K562 (cell line): ENCODE results near the gene GOLPH3L. TPM values are rescaled to one million over a fixed set of nuclear protein-coding genes. Genes with fewer than 3 reads are reported as not detected.

Experiments
- ARID1B ChIP-seq: fragments of 450-650 bp; IDR thresholded peaks from 2 replicates; pipeline ENCODE4 v1.6.1; 2016; ENCODE audit warnings: antibody characterized with exemption, mild to moderate bottlenecking, inconsistent platforms
- CEBPG ChIP-seq, 3 experiments: fragments of 200-800 bp in 1 of 3; sonication (Bioruptor generic) in 1 of 3; sonication (generic) in 1 of 3; formaldehyde crosslinking in 1 of 3; IDR thresholded peaks in 2 of 3; conservative IDR thresholded peaks in 1 of 3; 2 replicates each; pipeline versions ENCODE4 v1.6.1 to v1.8.0; 2016 to 2022; ENCODE audit warnings: missing compliant biosample characterization in 2 of 3, missing genetic modification characterization in 2 of 3, mild to moderate bottlenecking in 1 of 3, missing genetic modification reagents in 1 of 3
- ETV6 ChIP-seq, 3 experiments: fragments of 150-350 bp in 1 of 3; sonication (generic) in 1 of 3; formaldehyde crosslinking in 1 of 3; IDR thresholded peaks; 2 replicates each; pipeline versions ENCODE4 v1.6.1 to v1.8.0; 2014 to 2022; ENCODE audit warnings: borderline replicate concordance in 2 of 3, low read depth in 2 of 3, antibody characterized with exemption in 1 of 3, low read length in 1 of 3, mild to moderate bottlenecking in 1 of 3, missing genetic modification reagents in 1 of 3
- HEY1 ChIP-seq: fragments of 250-450 bp; sonication (Bioruptor Pico); IDR thresholded peaks from 2 replicates; pipeline ENCODE4 v1.5.0; 2020; ENCODE audit warnings: mild to moderate bottlenecking, moderate library complexity, borderline replicate concordance
- HMG20B ChIP-seq: fragments of 250-450 bp; sonication (Bioruptor Pico); IDR thresholded peaks from 2 replicates; pipeline ENCODE4 v1.5.0; 2021; ENCODE audit warnings: mild to moderate bottlenecking
- IFI16 ChIP-seq: fragments of 250-450 bp; sonication (Bioruptor Pico); IDR thresholded peaks from 2 replicates; pipeline ENCODE4 v2.1.2; 2022; ENCODE audit warnings: mild to moderate bottlenecking, inconsistent platforms
- KAT2B ChIP-seq: IDR thresholded peaks from one replicate; pipeline ENCODE4 v1.6.1; 2012; ENCODE audit warnings: low read depth, mild to moderate bottlenecking, control low read depth, inconsistent platforms, low read length, moderate library complexity
- NCOA4 ChIP-seq: fragments of 450-650 bp; IDR thresholded peaks from 2 replicates; pipeline ENCODE4 v1.6.1; 2018; ENCODE audit warnings: mild to moderate bottlenecking; ENCODE audit not compliant: partially characterized antibody
- NFATC3 ChIP-seq: fragments of 450-650 bp; IDR thresholded peaks from 2 replicates; pipeline ENCODE4 v1.6.1; 2017; ENCODE audit warnings: mild to moderate bottlenecking
- NR4A1 ChIP-seq, 2 experiments: fragments of 250-450 bp in 1 of 2; fragments of 450-650 bp in 1 of 2; sonication (Bioruptor Pico) in 1 of 2; IDR thresholded peaks; 2 replicates each; pipeline versions ENCODE4 v1.4.0 to v1.6.1; 2016 to 2020; ENCODE audit warnings: mild to moderate bottlenecking in 2 of 2, missing compliant biosample characterization in 1 of 2, missing genetic modification characterization in 1 of 2, moderate library complexity in 1 of 2
- NRF1 ChIP-seq, 2 experiments: fragments of 450-650 bp; IDR thresholded peaks in 1 of 2; conservative IDR thresholded peaks in 1 of 2; 2 replicates each; pipeline ENCODE4 v1.6.1; 2014; ENCODE audit warnings: mild to moderate bottlenecking in 2 of 2
- PHTF2 ChIP-seq: fragments of 250-450 bp; sonication (Bioruptor Pico); IDR thresholded peaks from 2 replicates; pipeline ENCODE4 v1.5.0; 2021; ENCODE audit warnings: mild to moderate bottlenecking
- PYGO2 ChIP-seq: fragments of 450-650 bp; IDR thresholded peaks from 2 replicates; pipeline ENCODE4 v1.6.1; 2016; ENCODE audit warnings: mild to moderate bottlenecking, missing genetic modification characterization, moderate library complexity, missing compliant biosample characterization
- RBM34 ChIP-seq: fragments of 200-400 bp; formaldehyde crosslinking; IDR thresholded peaks from 2 replicates; pipeline ENCODE4 v1.6.1; 2018; ENCODE audit warnings: low read length, borderline replicate concordance; ENCODE audit not compliant: insufficient read depth
- STAT6 ChIP-seq: sonication (generic); formaldehyde crosslinking; IDR thresholded peaks from 2 replicates; pipeline ENCODE4 v1.8.1; 2023; ENCODE audit warnings: mild to moderate bottlenecking, missing genetic modification reagents
- TBL1XR1 ChIP-seq, 2 experiments: IDR thresholded peaks; 2 replicates each; pipeline ENCODE4 v1.6.1; 2012; ENCODE audit warnings: improper control_type of control experiment in 2 of 2, low read length in 2 of 2, mild to moderate bottlenecking in 1 of 2
- THRAP3 ChIP-seq: fragments of 450-650 bp; IDR thresholded peaks from 2 replicates; pipeline ENCODE4 v1.6.1; 2016; ENCODE audit warnings: mild to moderate bottlenecking, inconsistent platforms, borderline replicate concordance
- XRCC3 ChIP-seq: fragments of 450-650 bp; IDR thresholded peaks from 2 replicates; pipeline ENCODE4 v1.6.1; 2017; ENCODE audit warnings: mild to moderate bottlenecking, moderate library complexity
- ZEB2 ChIP-seq: fragments of 450-650 bp; IDR thresholded peaks from 2 replicates; pipeline ENCODE4 v1.6.1; 2016
- ZFP91 ChIP-seq: sonication (generic); formaldehyde crosslinking; IDR thresholded peaks from 2 replicates; pipeline ENCODE4 v1.8.0; 2022; ENCODE audit warnings: mild to moderate bottlenecking, missing genetic modification reagents
- ZKSCAN8 ChIP-seq: fragments of 200-800 bp; sonication (Bioruptor generic); IDR thresholded peaks from 2 replicates; pipeline ENCODE4 v1.6.1; 2016; ENCODE audit warnings: missing genetic modification characterization, missing compliant biosample characterization
- ZNF384 ChIP-seq: IDR thresholded peaks from 2 replicates; pipeline ENCODE4 v1.6.1; 2012; ENCODE audit warnings: low read depth, low read length, improper control_type of control experiment
- ZNF696 ChIP-seq: fragments of 250-450 bp; sonication (Bioruptor Pico); conservative IDR thresholded peaks from 2 replicates; pipeline ENCODE4 v1.4.0; 2020; ENCODE audit warnings: mild to moderate bottlenecking, moderate library complexity
- ZNF75A ChIP-seq: fragments of 450-650 bp; formaldehyde crosslinking; IDR thresholded peaks from 2 replicates; pipeline ENCODE4 v1.4.0; 2020; ENCODE audit warnings: mild to moderate bottlenecking
- polyA plus RNA-seq, 8 experiments: library from polyadenylated mRNA; depleted of rRNA in 4 of 8; stranded (reverse) in 5 of 8; unstranded in 3 of 8; fragments of >200 nt; fragmentation: Nextera tagmentation in 2 of 8; fragmentation: Illumina TruSeq in 1 of 8; extraction: Ambion mirVana in 2 of 8; extraction: Trizol in 1 of 8; gene quantifications; 2 replicates each; pipeline versions ENCODE4 v1.2.1 to v1.2.3, GENCODE V29; 2011 to 2014; ENCODE audit warnings: inconsistent platforms in 1 of 8, missing spikeins in 1 of 8
- total RNA-seq, 7 experiments: library from RNA; depleted of rRNA in 6 of 7; stranded (reverse); fragments of >200 nt in 6 of 7; fragmentation: Illumina TruSeq in 2 of 7; extraction: Trizol in 2 of 7; gene quantifications; 2 replicates each; pipeline versions ENCODE4 v1.2.1 to v1.2.3, GENCODE V29; 2011 to 2021; ENCODE audit warnings: low replicate concordance in 1 of 7

Gene GOLPH3L
- total and polyA plus RNA-seq, 9 of the 15 experiments (the other 6 are each of a cell fraction or from before 2014, with no cell fraction given), result 8.1 to 42.1 (median 21.6) TPM

DNA sequence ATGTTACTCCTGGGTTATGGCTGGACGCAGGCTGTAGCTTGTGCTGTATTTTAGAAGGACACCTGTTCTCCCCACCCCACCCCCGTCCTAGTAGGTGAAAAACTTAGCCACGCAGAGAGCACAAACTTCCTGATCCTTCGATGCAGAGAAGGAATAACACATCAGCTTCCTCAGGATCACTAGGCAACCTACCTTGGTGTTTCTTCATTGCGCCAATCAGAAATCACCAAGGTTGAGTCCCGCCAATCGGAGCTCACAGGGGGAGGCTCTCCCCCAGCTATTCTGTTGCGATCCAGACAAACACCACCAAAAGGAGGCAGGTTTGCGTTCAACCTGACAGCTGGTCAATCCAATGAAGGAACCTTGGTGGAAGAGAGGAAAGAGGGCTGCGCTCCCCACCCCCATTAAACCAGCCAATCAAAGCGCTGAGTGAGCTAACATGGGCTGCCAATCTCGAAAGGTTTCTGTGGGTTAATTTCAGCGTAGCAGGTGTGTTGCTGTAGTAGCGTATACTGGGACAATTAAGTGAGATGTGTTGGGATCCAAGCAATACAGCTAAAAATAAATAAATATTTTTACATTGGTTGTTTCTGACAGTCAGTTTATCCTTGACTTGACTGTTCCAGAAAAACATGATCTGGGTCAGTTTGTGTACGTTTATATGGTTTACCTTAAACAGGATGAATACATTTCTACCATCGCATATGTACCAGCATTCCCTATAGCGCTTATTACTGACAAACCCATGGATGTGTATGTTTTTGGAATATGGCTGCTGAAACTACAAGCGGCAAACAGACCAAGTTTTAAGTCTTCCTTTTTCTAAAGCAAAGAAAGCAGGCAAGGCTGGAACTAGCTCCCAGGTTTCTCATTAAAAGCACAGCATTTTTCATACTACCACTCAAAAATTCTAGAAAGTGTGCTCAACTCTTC lies at the start of gene GOLPH3L (continued):
- TF ChIP-seq NR4A1 (CRISPR knock-in tag; IDR thresholded peaks at IDR 0.05) (no peak), NR4A1 (tag; IDR thresholded peaks at IDR 0.05) (no peak), ZKSCAN8 (CRISPR knock-in tag) (no peak), ZNF75A (no peak), RBM34 (no peak), PYGO2 (tag) (no peak), STAT6 (CRISPR knock-in tag) (no peak), CEBPG (CRISPR knock-in tag; IDR thresholded peaks at IDR 0.05) (no peak), CEBPG (tag; conservative IDR thresholded peaks at IDR 0.05 in 1 of 2, IDR thresholded peaks at IDR 0.05 in 1 of 2) (no peak), NCOA4 (no peak), ZFP91 (CRISPR knock-in tag) (no peak), KAT2B (peak; percentile 32), ZEB2 (no peak; the same call in 1 of the 2 replicates), ZNF696 (CRISPR knock-in tag) (no peak), XRCC3 (no peak), NRF1 (conservative IDR thresholded peaks at IDR 0.05 in 1 of 2, IDR thresholded peaks at IDR 0.05 in 1 of 2) (peak; percentile 71 to 76), NFATC3 (0 out of 2 replicates have a peak, but pooled peaks have one; percentile 45), THRAP3 (no peak), ZNF384 (no peak), ARID1B (no peak), PHTF2 (no peak), IFI16 (no peak), ETV6 (IDR thresholded peaks at IDR 0.05; ENCODE audit: borderline replicate concordance in 1 of 2, low read depth in 2 of 2, low read length in 1 of 2) (no peak), ETV6 (CRISPR knock-in tag; IDR thresholded peaks at IDR 0.05; ENCODE audit: borderline replicate concordance) (no peak), HMG20B (CRISPR knock-in tag) (no peak), HEY1 (CRISPR knock-in tag) (no peak), TBL1XR1 (IDR thresholded peaks at IDR 0.05; ENCODE audit: low read length in 2 of 2) (no peak)
